GM23338 (cell line): ENCODE results near the gene PITPNC1. TPM values are rescaled to one million over a fixed set of nuclear protein-coding genes. Genes with fewer than 3 reads are reported as not detected.

Experiments used
- ATAC-seq: fragments of 200-7000 bp; cut with Tn5 transposase; 3 replicates; pipeline ENCODE4 v1.9.1; 2020
- DNase-seq: peaks from one replicate; pipeline ENCODE4 v3.0.0-alpha.2; 2015; ENCODE audit warnings: low spot score
- H2AFZ ChIP-seq: fragments of 200-600 bp; sonication (generic); 2 replicates; pipeline ENCODE4 v1.8.0; 2016; ENCODE audit warnings: antibody characterized with exemption, mild to moderate bottlenecking, moderate library complexity
- H3F3A ChIP-seq: fragments of 200-600 bp; sonication (generic); replicated peaks from 2 replicates; pipeline ENCODE4 v1.8.0; 2017; ENCODE audit warnings: antibody characterized with exemption, mixed run types, low read depth
- H3K27ac ChIP-seq: fragments of 200-600 bp; sonication (generic); 2 replicates; pipeline ENCODE4 v1.6.1; 2016; ENCODE audit warnings: low read depth
- H3K27me3 ChIP-seq: fragments of 200-600 bp; sonication (generic); 2 replicates; pipeline ENCODE4 v1.8.0; 2016; ENCODE audit warnings: mild to moderate bottlenecking, mixed run types, moderate library complexity; ENCODE audit not compliant: insufficient read depth
- H3K36me3 ChIP-seq: fragments of 200-600 bp; sonication (generic); 2 replicates; pipeline ENCODE4 v1.8.0; 2016; ENCODE audit warnings: mild to moderate bottlenecking; ENCODE audit not compliant: insufficient read depth
- H3K4me1 ChIP-seq: fragments of 200-600 bp; sonication (generic); 2 replicates; pipeline ENCODE4 v1.8.0; 2016; ENCODE audit warnings: mild to moderate bottlenecking, moderate library complexity; ENCODE audit not compliant: insufficient read depth
- H3K4me2 ChIP-seq: fragments of 200-600 bp; sonication (generic); 2 replicates; pipeline ENCODE4 v1.7.1; 2017; ENCODE audit warnings: mixed run types
- H3K4me3 ChIP-seq: fragments of 200-600 bp; sonication (generic); 2 replicates; pipeline ENCODE4 v1.6.1; 2016; ENCODE audit warnings: mixed run types
- H3K79me2 ChIP-seq: fragments of 200-600 bp; sonication (generic); replicated peaks from 2 replicates; pipeline ENCODE4 v1.8.0; 2017; ENCODE audit warnings: mild to moderate bottlenecking; ENCODE audit not compliant: insufficient read depth
- H3K9me2 ChIP-seq: fragments of 200-600 bp; sonication (generic); 2 replicates; pipeline ENCODE4 v1.8.0; 2017; ENCODE audit not compliant: insufficient read depth
- H4K20me1 ChIP-seq: fragments of 200-600 bp; sonication (generic); replicated peaks from 2 replicates; pipeline ENCODE4 v1.8.0; 2017; ENCODE audit warnings: mild to moderate bottlenecking; ENCODE audit not compliant: insufficient read depth
- H3K27ac Mint-ChIP-seq: 2 replicates; pipeline ENCODE4 v1.8.0; 2020; ENCODE audit warnings: inconsistent platforms, mild to moderate bottlenecking, moderate library complexity, mixed read lengths
- H3K27me3 Mint-ChIP-seq: 3 replicates; pipeline ENCODE4 v1.8.0; 2022; ENCODE audit warnings: low read depth, mild to moderate bottlenecking, moderate library complexity, mixed read lengths, inconsistent platforms; ENCODE audit not compliant: insufficient read depth, poor library complexity
- H3K36me3 Mint-ChIP-seq: 3 replicates; pipeline ENCODE4 v1.8.0; 2021; ENCODE audit warnings: low read depth, mild to moderate bottlenecking, inconsistent platforms, moderate library complexity, mixed read lengths
- H3K4me1 Mint-ChIP-seq: 3 replicates; pipeline ENCODE4 v1.8.0; 2020; ENCODE audit warnings: mild to moderate bottlenecking, inconsistent platforms, mixed read lengths
- H3K4me3 Mint-ChIP-seq: 3 replicates; pipeline ENCODE4 v1.8.0; 2021; ENCODE audit warnings: moderate library complexity, mild to moderate bottlenecking, inconsistent platforms, mixed read lengths
- H3K9me3 Mint-ChIP-seq: 3 replicates; pipeline ENCODE4 v1.8.0; 2020; ENCODE audit warnings: moderate library complexity, mild to moderate bottlenecking, inconsistent platforms, mixed read lengths
- CREB1 ChIP-seq: fragments of 250-450 bp; sonication (Bioruptor Pico); IDR thresholded peaks from 2 replicates; pipeline ENCODE4 v1.5.0; 2020; ENCODE audit warnings: low read depth, mild to moderate bottlenecking, moderate library complexity
- CTCF ChIP-seq, 2 experiments: fragments of 200-600 bp in 1 of 2; sonication (generic) in 1 of 2; conservative IDR thresholded peaks; 2 replicates each; pipeline versions ENCODE4 v1.5.1 to v1.6.1; 2016 to 2017; ENCODE audit warnings: antibody characterized with exemption in 2 of 2, low read depth in 2 of 2, mild to moderate bottlenecking in 2 of 2, moderate library complexity in 1 of 2
- ETS1 ChIP-seq: IDR thresholded peaks from 2 replicates; pipeline ENCODE4 v1.6.1; 2016; ENCODE audit warnings: antibody characterized with exemption
- EZH2 ChIP-seq: fragments of 200-600 bp; sonication (generic); IDR thresholded peaks from one replicate; pipeline ENCODE4 v1.8.0; 2017; ENCODE audit warnings: antibody characterized with exemption, mild to moderate bottlenecking, low read depth; ENCODE audit not compliant: unreplicated experiment
- EZH2phosphoT487 ChIP-seq: fragments of 200-600 bp; sonication (generic); IDR thresholded peaks from one replicate; pipeline ENCODE4 v1.8.1; 2018; ENCODE audit warnings: antibody characterized with exemption; ENCODE audit not compliant: unreplicated experiment
- JUNB ChIP-seq: IDR thresholded peaks from one replicate; pipeline ENCODE4 v1.6.1; 2016; ENCODE audit warnings: antibody characterized with exemption; ENCODE audit not compliant: unreplicated experiment
- NANOG ChIP-seq: IDR thresholded peaks from 2 replicates; pipeline ENCODE4 v1.6.1; 2016; ENCODE audit warnings: antibody characterized with exemption, borderline replicate concordance
- POLR2AphosphoS5 ChIP-seq: IDR thresholded peaks from 2 replicates; pipeline ENCODE4 v1.6.1; 2016; ENCODE audit warnings: antibody characterized with exemption, low read depth
- REST ChIP-seq: IDR thresholded peaks from one replicate; pipeline ENCODE4 v1.6.1; 2018; ENCODE audit warnings: antibody characterized with exemption; ENCODE audit not compliant: unreplicated experiment
- STAT1 ChIP-seq: IDR thresholded peaks from one replicate; pipeline ENCODE4 v1.6.1; 2016; ENCODE audit warnings: antibody characterized with exemption; ENCODE audit not compliant: unreplicated experiment
- ZNF114 ChIP-seq: fragments of 250-450 bp; sonication (Bioruptor Pico); IDR thresholded peaks from 2 replicates; pipeline ENCODE4 v1.5.0; 2020; ENCODE audit warnings: mild to moderate bottlenecking, moderate library complexity
- ZNF331 ChIP-seq: fragments of 250-450 bp; sonication (Bioruptor Pico); IDR thresholded peaks from 2 replicates; pipeline ENCODE4 v1.5.0; 2020; ENCODE audit warnings: low read depth, mild to moderate bottlenecking, moderate library complexity
- ZNF462 ChIP-seq: fragments of 250-450 bp; sonication (Bioruptor Pico); IDR thresholded peaks from 2 replicates; pipeline ENCODE4 v1.5.0; 2020; ENCODE audit warnings: mild to moderate bottlenecking, moderate library complexity
- polyA plus RNA-seq: library from polyadenylated mRNA; unstranded; fragments of >200 nt; fragmentation: Nextera tagmentation; extraction: Ambion mirVana; gene quantifications from 2 replicates; pipeline ENCODE4 v1.2.1, GENCODE V29; 2016
- total RNA-seq: library from RNA; depleted of rRNA; stranded (reverse); fragments of >200 nt; shearing (Covaris generic); gene quantifications from 2 replicates; pipeline ENCODE4 v1.2.3, GENCODE V29; 2014

Gene PITPNC1
- total and polyA plus RNA-seq, 2 experiments from 2014 or later: 23.0 to 32.6 TPM

- no peak overlapping the region for H3K4me3 ChIP-seq
- H3K9me2 ChIP-seq: no peaks in the 10 kb centered on the region
- DNase-seq (no peak), ATAC-seq (no peak)
- 0 out of 2 replicates have a peak, but pooled peaks cover 4% of the 10 kb centered on the region for H3K4me1 ChIP-seq
- H3K27me3 ChIP-seq: no peaks in the 10 kb centered on the region
- Mint-ChIP-seq H3K9me3 (no peaks in the 10 kb centered on the region), H3K4me1 (peaks cover 7% of the 10 kb centered on the region), H3K27me3 (peaks cover 2% of the 10 kb centered on the region), H3K36me3 (peaks cover 20% of the 10 kb centered on the region; the same call in 2 of the 3 replicates), H3K4me3 (no peak overlapping the region), H3K27ac (no peak overlapping the region)
- peaks cover 15% of the 10 kb centered on the region; the same call in 1 of the 2 replicates for H4K20me1 ChIP-seq
- H3K4me2 ChIP-seq: no peak overlapping the region
- no peaks in the 10 kb centered on the region for H3F3A ChIP-seq
- no peak overlapping the region for H2AFZ ChIP-seq
- H3K36me3 ChIP-seq: no peaks in the 10 kb centered on the region
- H3K27ac ChIP-seq: no peak overlapping the region
- peaks cover 99% of the 10 kb centered on the region for H3K79me2 ChIP-seq
- TF ChIP-seq STAT1 (no peak), NANOG (no peak), POLR2AphosphoS5 (no peak), CTCF (conservative IDR thresholded peaks at IDR 0.05; ENCODE audit: low read depth in 2 of 2) (no peak), ZNF331 (CRISPR knock-in tag) (no peak), EZH2 (no peak), JUNB (no peak), EZH2phosphoT487 (no peak), REST (no peak), ZNF114 (CRISPR knock-in tag) (no peak), ZNF462 (CRISPR knock-in tag) (no peak), CREB1 (CRISPR knock-in tag) (no peak), ETS1 (no peak)
Measured at GRCh38 chr17:67392111-67392510, 15.0 kb downstream of the PITPNC1 start.
